GM23338 (cell line): ENCODE data around the gene RNF135. TPM values are rescaled to one million over a fixed set of nuclear protein-coding genes. Genes with fewer than 3 reads are reported as not detected.
"Not testable (repeated sequence)": the region's sequence is repeated elsewhere in the genome, so short reads cannot be mapped to it uniquely, and the experiment has no call there.

Experiments used
- ATAC-seq: fragments of 200-7000 bp; cut with Tn5 transposase; 3 replicates; pipeline ENCODE4 v1.9.1; 2020
- DNase-seq: peaks from one replicate; pipeline ENCODE4 v3.0.0-alpha.2; 2015; ENCODE audit warnings: low spot score
- H2AFZ ChIP-seq: fragments of 200-600 bp; sonication (generic); 2 replicates; pipeline ENCODE4 v1.8.0; 2016; ENCODE audit warnings: antibody characterized with exemption, mild to moderate bottlenecking, moderate library complexity
- H3F3A ChIP-seq: fragments of 200-600 bp; sonication (generic); replicated peaks from 2 replicates; pipeline ENCODE4 v1.8.0; 2017; ENCODE audit warnings: antibody characterized with exemption, mixed run types, low read depth
- H3K27ac ChIP-seq: fragments of 200-600 bp; sonication (generic); 2 replicates; pipeline ENCODE4 v1.6.1; 2016; ENCODE audit warnings: low read depth
- H3K27me3 ChIP-seq: fragments of 200-600 bp; sonication (generic); 2 replicates; pipeline ENCODE4 v1.8.0; 2016; ENCODE audit warnings: mild to moderate bottlenecking, mixed run types, moderate library complexity; ENCODE audit not compliant: insufficient read depth
- H3K36me3 ChIP-seq: fragments of 200-600 bp; sonication (generic); 2 replicates; pipeline ENCODE4 v1.8.0; 2016; ENCODE audit warnings: mild to moderate bottlenecking; ENCODE audit not compliant: insufficient read depth
- H3K4me1 ChIP-seq: fragments of 200-600 bp; sonication (generic); 2 replicates; pipeline ENCODE4 v1.8.0; 2016; ENCODE audit warnings: mild to moderate bottlenecking, moderate library complexity; ENCODE audit not compliant: insufficient read depth
- H3K4me2 ChIP-seq: fragments of 200-600 bp; sonication (generic); 2 replicates; pipeline ENCODE4 v1.7.1; 2017; ENCODE audit warnings: mixed run types
- H3K4me3 ChIP-seq: fragments of 200-600 bp; sonication (generic); 2 replicates; pipeline ENCODE4 v1.6.1; 2016; ENCODE audit warnings: mixed run types
- H3K79me2 ChIP-seq: fragments of 200-600 bp; sonication (generic); replicated peaks from 2 replicates; pipeline ENCODE4 v1.8.0; 2017; ENCODE audit warnings: mild to moderate bottlenecking; ENCODE audit not compliant: insufficient read depth
- H3K9me2 ChIP-seq: fragments of 200-600 bp; sonication (generic); 2 replicates; pipeline ENCODE4 v1.8.0; 2017; ENCODE audit not compliant: insufficient read depth
- H4K20me1 ChIP-seq: fragments of 200-600 bp; sonication (generic); replicated peaks from 2 replicates; pipeline ENCODE4 v1.8.0; 2017; ENCODE audit warnings: mild to moderate bottlenecking; ENCODE audit not compliant: insufficient read depth
- H3K27ac Mint-ChIP-seq: 2 replicates; pipeline ENCODE4 v1.8.0; 2020; ENCODE audit warnings: inconsistent platforms, mild to moderate bottlenecking, moderate library complexity, mixed read lengths
- H3K27me3 Mint-ChIP-seq: 3 replicates; pipeline ENCODE4 v1.8.0; 2022; ENCODE audit warnings: low read depth, mild to moderate bottlenecking, moderate library complexity, mixed read lengths, inconsistent platforms; ENCODE audit not compliant: insufficient read depth, poor library complexity
- H3K36me3 Mint-ChIP-seq: 3 replicates; pipeline ENCODE4 v1.8.0; 2021; ENCODE audit warnings: low read depth, mild to moderate bottlenecking, inconsistent platforms, moderate library complexity, mixed read lengths
- H3K4me1 Mint-ChIP-seq: 3 replicates; pipeline ENCODE4 v1.8.0; 2020; ENCODE audit warnings: mild to moderate bottlenecking, inconsistent platforms, mixed read lengths
- H3K4me3 Mint-ChIP-seq: 3 replicates; pipeline ENCODE4 v1.8.0; 2021; ENCODE audit warnings: moderate library complexity, mild to moderate bottlenecking, inconsistent platforms, mixed read lengths
- H3K9me3 Mint-ChIP-seq: 3 replicates; pipeline ENCODE4 v1.8.0; 2020; ENCODE audit warnings: moderate library complexity, mild to moderate bottlenecking, inconsistent platforms, mixed read lengths
- EZH2phosphoT487 ChIP-seq: fragments of 200-600 bp; sonication (generic); IDR thresholded peaks from one replicate; pipeline ENCODE4 v1.8.1; 2018; ENCODE audit warnings: antibody characterized with exemption; ENCODE audit not compliant: unreplicated experiment
- JUNB ChIP-seq: IDR thresholded peaks from one replicate; pipeline ENCODE4 v1.6.1; 2016; ENCODE audit warnings: antibody characterized with exemption; ENCODE audit not compliant: unreplicated experiment
- NANOG ChIP-seq: IDR thresholded peaks from 2 replicates; pipeline ENCODE4 v1.6.1; 2016; ENCODE audit warnings: antibody characterized with exemption, borderline replicate concordance
- POLR2AphosphoS5 ChIP-seq: IDR thresholded peaks from 2 replicates; pipeline ENCODE4 v1.6.1; 2016; ENCODE audit warnings: antibody characterized with exemption, low read depth
- STAT1 ChIP-seq: IDR thresholded peaks from one replicate; pipeline ENCODE4 v1.6.1; 2016; ENCODE audit warnings: antibody characterized with exemption; ENCODE audit not compliant: unreplicated experiment
- ZNF114 ChIP-seq: fragments of 250-450 bp; sonication (Bioruptor Pico); IDR thresholded peaks from 2 replicates; pipeline ENCODE4 v1.5.0; 2020; ENCODE audit warnings: mild to moderate bottlenecking, moderate library complexity
- ZNF331 ChIP-seq: fragments of 250-450 bp; sonication (Bioruptor Pico); IDR thresholded peaks from 2 replicates; pipeline ENCODE4 v1.5.0; 2020; ENCODE audit warnings: low read depth, mild to moderate bottlenecking, moderate library complexity
- polyA plus RNA-seq: library from polyadenylated mRNA; unstranded; fragments of >200 nt; fragmentation: Nextera tagmentation; extraction: Ambion mirVana; gene quantifications from 2 replicates; pipeline ENCODE4 v1.2.1, GENCODE V29; 2016
- total RNA-seq: library from RNA; depleted of rRNA; stranded (reverse); fragments of >200 nt; shearing (Covaris generic); gene quantifications from 2 replicates; pipeline ENCODE4 v1.2.3, GENCODE V29; 2014
- TF ChIP-seq, protein P1 (sequence below): IDR thresholded peaks from 2 replicates; pipeline ENCODE4 v1.6.1; 2016; ENCODE audit warnings: antibody characterized with exemption
- TF ChIP-seq, protein P2 (sequence below): fragments of 250-450 bp; sonication (Bioruptor Pico); IDR thresholded peaks from 2 replicates; pipeline ENCODE4 v1.5.0; 2020; ENCODE audit warnings: mild to moderate bottlenecking, moderate library complexity
- TF ChIP-seq, protein P3 (sequence below): IDR thresholded peaks from one replicate; pipeline ENCODE4 v1.6.1; 2018; ENCODE audit warnings: antibody characterized with exemption; ENCODE audit not compliant: unreplicated experiment

The RNF135 gene
- total and polyA plus RNA-seq, 2 experiments from 2014 or later, result 9.4 to 9.8 TPM

DNA sequence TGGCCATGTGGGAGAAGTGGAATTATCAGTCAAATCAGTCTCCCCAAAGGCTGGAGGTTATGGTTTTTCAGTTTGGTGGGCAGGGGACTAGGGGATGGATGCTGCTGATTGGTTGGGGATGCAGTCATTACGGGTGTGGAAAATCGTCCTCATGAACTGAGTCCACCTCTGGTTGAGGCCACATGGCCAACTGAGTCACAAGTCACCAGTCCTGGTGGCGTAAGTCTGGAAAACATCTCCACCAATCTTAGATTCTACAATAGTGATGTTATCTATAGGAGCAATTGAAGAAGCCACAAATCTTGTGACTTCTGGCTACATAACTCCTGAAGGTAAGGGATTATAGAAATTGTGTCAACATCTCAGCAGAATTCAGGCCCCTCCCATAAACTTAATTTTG, 5.2 kb upstream of the RNF135 start:
- peaks cover 12% of the 10 kb centered on the region for H3K4me1 Mint-ChIP-seq
- Histone ChIP-seq H4K20me1 (no peaks in the 10 kb centered on the region), H3K36me3 (no peaks in the 10 kb centered on the region), H3K4me1 (no peaks in the 10 kb centered on the region), H3K4me3 (no peak overlapping the region), H3K27ac (no peak overlapping the region), H3K79me2 (no peaks in the 10 kb centered on the region), H3K27me3 (no peaks in the 10 kb centered on the region), H3K4me2 (no peak overlapping the region), H3K9me2 (no peaks in the 10 kb centered on the region), H3F3A (peaks cover 4% of the 10 kb centered on the region; the same call in 1 of the 2 replicates), H2AFZ (peak overlapping the region; percentile 9; the same call in 1 of the 2 replicates)
- DNase-seq, result no peak
- no peak overlapping the region for H3K27ac Mint-ChIP-seq
- no peak for ATAC-seq
- H3K36me3 Mint-ChIP-seq, result no peaks in the 10 kb centered on the region
- no peaks in the 10 kb centered on the region for H3K9me3 Mint-ChIP-seq
- peaks cover 9% of the 10 kb centered on the region for H3K27me3 Mint-ChIP-seq
- TF ChIP-seq EZH2phosphoT487 (no peak), JUNB (no peak), NANOG (no peak), ZNF331 (CRISPR knock-in tag) (no peak), ZNF114 (CRISPR knock-in tag) (no peak), POLR2AphosphoS5 (no peak), STAT1 (no peak)
- TF ChIP-seq, protein P1, sequence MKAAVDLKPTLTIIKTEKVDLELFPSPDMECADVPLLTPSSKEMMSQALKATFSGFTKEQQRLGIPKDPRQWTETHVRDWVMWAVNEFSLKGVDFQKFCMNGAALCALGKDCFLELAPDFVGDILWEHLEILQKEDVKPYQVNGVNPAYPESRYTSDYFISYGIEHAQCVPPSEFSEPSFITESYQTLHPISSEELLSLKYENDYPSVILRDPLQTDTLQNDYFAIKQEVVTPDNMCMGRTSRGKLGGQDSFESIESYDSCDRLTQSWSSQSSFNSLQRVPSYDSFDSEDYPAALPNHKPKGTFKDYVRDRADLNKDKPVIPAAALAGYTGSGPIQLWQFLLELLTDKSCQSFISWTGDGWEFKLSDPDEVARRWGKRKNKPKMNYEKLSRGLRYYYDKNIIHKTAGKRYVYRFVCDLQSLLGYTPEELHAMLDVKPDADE, result no peak
- TF ChIP-seq, protein P2, sequence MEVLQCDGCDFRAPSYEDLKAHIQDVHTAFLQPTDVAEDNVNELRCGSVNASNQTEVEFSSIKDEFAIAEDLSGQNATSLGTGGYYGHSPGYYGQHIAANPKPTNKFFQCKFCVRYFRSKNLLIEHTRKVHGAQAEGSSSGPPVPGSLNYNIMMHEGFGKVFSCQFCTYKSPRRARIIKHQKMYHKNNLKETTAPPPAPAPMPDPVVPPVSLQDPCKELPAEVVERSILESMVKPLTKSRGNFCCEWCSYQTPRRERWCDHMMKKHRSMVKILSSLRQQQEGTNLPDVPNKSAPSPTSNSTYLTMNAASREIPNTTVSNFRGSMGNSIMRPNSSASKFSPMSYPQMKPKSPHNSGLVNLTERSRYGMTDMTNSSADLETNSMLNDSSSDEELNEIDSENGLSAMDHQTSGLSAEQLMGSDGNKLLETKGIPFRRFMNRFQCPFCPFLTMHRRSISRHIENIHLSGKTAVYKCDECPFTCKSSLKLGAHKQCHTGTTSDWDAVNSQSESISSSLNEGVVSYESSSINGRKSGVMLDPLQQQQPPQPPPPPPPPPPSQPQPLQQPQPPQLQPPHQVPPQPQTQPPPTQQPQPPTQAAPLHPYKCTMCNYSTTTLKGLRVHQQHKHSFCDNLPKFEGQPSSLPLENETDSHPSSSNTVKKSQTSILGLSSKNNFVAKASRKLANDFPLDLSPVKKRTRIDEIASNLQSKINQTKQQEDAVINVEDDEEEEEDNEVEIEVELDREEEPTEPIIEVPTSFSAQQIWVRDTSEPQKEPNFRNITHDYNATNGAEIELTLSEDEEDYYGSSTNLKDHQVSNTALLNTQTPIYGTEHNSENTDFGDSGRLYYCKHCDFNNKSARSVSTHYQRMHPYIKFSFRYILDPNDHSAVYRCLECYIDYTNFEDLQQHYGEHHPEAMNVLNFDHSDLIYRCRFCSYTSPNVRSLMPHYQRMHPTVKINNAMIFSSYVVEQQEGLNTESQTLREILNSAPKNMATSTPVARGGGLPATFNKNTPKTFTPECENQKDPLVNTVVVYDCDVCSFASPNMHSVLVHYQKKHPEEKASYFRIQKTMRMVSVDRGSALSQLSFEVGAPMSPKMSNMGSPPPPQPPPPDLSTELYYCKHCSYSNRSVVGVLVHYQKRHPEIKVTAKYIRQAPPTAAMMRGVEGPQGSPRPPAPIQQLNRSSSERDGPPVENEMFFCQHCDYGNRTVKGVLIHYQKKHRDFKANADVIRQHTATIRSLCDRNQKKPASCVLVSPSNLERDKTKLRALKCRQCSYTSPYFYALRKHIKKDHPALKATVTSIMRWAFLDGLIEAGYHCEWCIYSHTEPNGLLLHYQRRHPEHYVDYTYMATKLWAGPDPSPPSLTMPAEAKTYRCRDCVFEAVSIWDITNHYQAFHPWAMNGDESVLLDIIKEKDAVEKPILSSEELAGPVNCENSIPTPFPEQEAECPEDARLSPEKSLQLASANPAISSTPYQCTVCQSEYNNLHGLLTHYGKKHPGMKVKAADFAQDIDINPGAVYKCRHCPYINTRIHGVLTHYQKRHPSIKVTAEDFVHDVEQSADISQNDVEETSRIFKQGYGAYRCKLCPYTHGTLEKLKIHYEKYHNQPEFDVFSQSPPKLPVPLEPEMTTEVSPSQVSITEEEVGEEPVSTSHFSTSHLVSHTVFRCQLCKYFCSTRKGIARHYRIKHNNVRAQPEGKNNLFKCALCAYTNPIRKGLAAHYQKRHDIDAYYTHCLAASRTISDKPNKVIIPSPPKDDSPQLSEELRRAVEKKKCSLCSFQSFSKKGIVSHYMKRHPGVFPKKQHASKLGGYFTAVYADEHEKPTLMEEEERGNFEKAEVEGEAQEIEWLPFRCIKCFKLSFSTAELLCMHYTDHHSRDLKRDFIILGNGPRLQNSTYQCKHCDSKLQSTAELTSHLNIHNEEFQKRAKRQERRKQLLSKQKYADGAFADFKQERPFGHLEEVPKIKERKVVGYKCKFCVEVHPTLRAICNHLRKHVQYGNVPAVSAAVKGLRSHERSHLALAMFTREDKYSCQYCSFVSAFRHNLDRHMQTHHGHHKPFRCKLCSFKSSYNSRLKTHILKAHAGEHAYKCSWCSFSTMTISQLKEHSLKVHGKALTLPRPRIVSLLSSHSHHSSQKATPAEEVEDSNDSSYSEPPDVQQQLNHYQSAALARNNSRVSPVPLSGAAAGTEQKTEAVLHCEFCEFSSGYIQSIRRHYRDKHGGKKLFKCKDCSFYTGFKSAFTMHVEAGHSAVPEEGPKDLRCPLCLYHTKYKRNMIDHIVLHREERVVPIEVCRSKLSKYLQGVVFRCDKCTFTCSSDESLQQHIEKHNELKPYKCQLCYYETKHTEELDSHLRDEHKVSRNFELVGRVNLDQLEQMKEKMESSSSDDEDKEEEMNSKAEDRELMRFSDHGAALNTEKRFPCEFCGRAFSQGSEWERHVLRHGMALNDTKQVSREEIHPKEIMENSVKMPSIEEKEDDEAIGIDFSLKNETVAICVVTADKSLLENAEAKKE (CRISPR knock-in tag), result no peak
- TF ChIP-seq, protein P3, sequence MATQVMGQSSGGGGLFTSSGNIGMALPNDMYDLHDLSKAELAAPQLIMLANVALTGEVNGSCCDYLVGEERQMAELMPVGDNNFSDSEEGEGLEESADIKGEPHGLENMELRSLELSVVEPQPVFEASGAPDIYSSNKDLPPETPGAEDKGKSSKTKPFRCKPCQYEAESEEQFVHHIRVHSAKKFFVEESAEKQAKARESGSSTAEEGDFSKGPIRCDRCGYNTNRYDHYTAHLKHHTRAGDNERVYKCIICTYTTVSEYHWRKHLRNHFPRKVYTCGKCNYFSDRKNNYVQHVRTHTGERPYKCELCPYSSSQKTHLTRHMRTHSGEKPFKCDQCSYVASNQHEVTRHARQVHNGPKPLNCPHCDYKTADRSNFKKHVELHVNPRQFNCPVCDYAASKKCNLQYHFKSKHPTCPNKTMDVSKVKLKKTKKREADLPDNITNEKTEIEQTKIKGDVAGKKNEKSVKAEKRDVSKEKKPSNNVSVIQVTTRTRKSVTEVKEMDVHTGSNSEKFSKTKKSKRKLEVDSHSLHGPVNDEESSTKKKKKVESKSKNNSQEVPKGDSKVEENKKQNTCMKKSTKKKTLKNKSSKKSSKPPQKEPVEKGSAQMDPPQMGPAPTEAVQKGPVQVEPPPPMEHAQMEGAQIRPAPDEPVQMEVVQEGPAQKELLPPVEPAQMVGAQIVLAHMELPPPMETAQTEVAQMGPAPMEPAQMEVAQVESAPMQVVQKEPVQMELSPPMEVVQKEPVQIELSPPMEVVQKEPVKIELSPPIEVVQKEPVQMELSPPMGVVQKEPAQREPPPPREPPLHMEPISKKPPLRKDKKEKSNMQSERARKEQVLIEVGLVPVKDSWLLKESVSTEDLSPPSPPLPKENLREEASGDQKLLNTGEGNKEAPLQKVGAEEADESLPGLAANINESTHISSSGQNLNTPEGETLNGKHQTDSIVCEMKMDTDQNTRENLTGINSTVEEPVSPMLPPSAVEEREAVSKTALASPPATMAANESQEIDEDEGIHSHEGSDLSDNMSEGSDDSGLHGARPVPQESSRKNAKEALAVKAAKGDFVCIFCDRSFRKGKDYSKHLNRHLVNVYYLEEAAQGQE, result no peak
- no peak overlapping the region for H3K4me3 Mint-ChIP-seq

DNA sequence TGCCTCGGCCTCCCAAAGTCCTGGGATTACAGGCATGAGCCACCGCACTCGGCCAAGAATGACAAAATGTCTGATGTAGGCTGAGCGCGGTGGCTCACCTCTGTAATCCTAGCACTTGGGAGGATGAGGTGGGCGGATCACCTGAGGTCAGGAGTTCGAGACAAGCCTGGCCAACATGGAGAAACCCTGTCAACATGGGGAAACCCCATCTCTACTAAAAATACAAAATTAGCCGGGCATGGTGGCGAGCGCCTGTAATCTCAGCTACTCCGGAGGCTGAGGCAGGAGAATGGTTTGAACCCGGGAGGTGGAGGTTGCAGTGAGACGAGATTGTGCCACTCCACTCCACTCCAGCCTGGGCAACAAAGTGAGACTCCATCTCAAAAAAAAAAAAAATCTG, 2.9 kb upstream of the RNF135 start:
- not testable (repeated sequence) for H2AFZ ChIP-seq, H4K20me1 ChIP-seq, H3K4me3 ChIP-seq, H3K27ac Mint-ChIP-seq, H3K9me2 ChIP-seq, H3K4me1 Mint-ChIP-seq, H3K4me2 ChIP-seq, H3K27me3 Mint-ChIP-seq, H3K4me1 ChIP-seq, ATAC-seq, H3K36me3 ChIP-seq, H3K27me3 ChIP-seq, H3K79me2 ChIP-seq, DNase-seq, H3K4me3 Mint-ChIP-seq, H3K27ac ChIP-seq
- Mint-ChIP-seq H3K9me3 (peaks cover 12% of the 10 kb centered on the region), H3K36me3 (peaks cover 14% of the 10 kb centered on the region)
- peaks cover 12% of the 10 kb centered on the region; the same call in 1 of the 2 replicates for H3F3A ChIP-seq
